Glutamatergic neuron (in vitro differentiated cells): Measurements from ENCODE around the gene QRFP. TPM values are rescaled to one million over a fixed set of nuclear protein-coding genes. Genes with fewer than 3 reads are reported as not detected.

Source experiments
- DNase-seq: peaks from one replicate; pipeline ENCODE4 v3.0.0; 2022
- H3K27ac Mint-ChIP-seq: one replicate; pipeline ENCODE4 v1.8.0; 2020; ENCODE audit warnings: mild to moderate bottlenecking, mixed read lengths, inconsistent platforms; ENCODE audit not compliant: unreplicated experiment
- H3K27me3 Mint-ChIP-seq: one replicate; pipeline ENCODE4 v1.8.0; 2020; ENCODE audit warnings: mild to moderate bottlenecking, moderate library complexity, mixed read lengths, inconsistent platforms; ENCODE audit not compliant: unreplicated experiment
- H3K36me3 Mint-ChIP-seq: one replicate; pipeline ENCODE4 v1.8.0; 2020; ENCODE audit warnings: mild to moderate bottlenecking, mixed read lengths, inconsistent platforms; ENCODE audit not compliant: unreplicated experiment
- H3K4me1 Mint-ChIP-seq: one replicate; pipeline ENCODE4 v1.8.0; 2020; ENCODE audit warnings: mild to moderate bottlenecking, low read depth, mixed read lengths, inconsistent platforms; ENCODE audit not compliant: unreplicated experiment
- H3K4me3 Mint-ChIP-seq: one replicate; pipeline ENCODE4 v1.8.0; 2020; ENCODE audit warnings: mild to moderate bottlenecking, mixed read lengths, inconsistent platforms; ENCODE audit not compliant: unreplicated experiment
- H3K9me3 Mint-ChIP-seq: one replicate; pipeline ENCODE4 v1.8.0; 2020; ENCODE audit warnings: mild to moderate bottlenecking, moderate library complexity, mixed read lengths, inconsistent platforms; ENCODE audit not compliant: unreplicated experiment
- total RNA-seq: library from RNA; stranded (reverse); fragmentation: NEBNext Ultra II Directional; extraction: Animal tissue kit (Norgen Biotek cat#: 25700); gene quantifications from one replicate; pipeline ENCODE4 v1.2.1, GENCODE V29; 2021; ENCODE audit not compliant: unreplicated experiment
- TF ChIP-seq, protein P1 (sequence below): fragments of 200-600 bp; sonication (generic); IDR thresholded peaks from one replicate; pipeline ENCODE4 v1.5.0; 2021; ENCODE audit not compliant: partially characterized antibody, unreplicated experiment

Gene QRFP
- total RNA-seq, 1 donor from 2014 or later = not detected

DNA sequence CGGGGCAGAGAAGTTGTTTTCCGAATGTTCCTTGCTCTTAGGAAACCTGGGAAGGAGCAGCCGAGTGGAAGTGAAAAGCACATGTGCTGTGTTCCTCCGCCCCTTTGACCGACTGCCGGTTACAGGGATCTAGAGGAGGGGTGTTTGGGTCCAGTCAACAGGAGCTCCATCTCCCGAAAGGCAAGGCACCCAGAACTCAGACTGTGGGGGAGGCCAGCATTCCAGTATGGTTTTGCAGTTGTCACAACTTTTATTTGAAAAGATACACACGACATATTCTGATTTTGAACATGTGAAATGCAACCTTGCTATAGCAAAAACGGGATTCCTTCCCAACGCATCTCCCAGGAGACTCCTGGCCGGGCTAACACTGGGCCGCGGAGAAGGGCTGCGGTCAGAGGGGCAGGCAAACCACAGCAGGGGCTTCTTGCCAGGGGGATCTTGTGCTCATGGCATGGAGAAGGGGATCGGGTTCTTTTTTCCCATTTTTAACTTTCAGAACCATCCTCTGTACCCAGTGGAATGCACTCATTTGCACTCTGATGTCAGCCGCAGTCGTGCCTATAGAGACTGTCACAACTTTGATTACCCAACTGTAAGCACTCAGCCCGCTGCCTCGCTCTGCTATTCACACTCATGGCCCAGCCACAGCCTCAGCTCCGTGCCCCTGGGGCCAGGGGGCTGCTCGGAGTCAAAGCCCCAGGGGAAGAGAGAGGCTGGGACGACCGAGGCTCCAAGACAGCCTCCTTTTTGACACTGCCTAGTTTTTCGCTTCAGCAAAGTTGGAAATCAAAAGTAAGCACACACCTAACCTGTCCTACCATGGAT is 3.9 kb downstream of the QRFP start:
- Mint-ChIP-seq H3K27me3 (peaks cover 5% of the 10 kb centered on the region), H3K4me1 (peaks cover 21% of the 10 kb centered on the region), H3K36me3 (no peaks in the 10 kb centered on the region), H3K4me3 (no peak overlapping the region), H3K9me3 (peaks cover 8% of the 10 kb centered on the region), H3K27ac (no peak overlapping the region)
- no peak for DNase-seq
- TF ChIP-seq, protein P1, sequence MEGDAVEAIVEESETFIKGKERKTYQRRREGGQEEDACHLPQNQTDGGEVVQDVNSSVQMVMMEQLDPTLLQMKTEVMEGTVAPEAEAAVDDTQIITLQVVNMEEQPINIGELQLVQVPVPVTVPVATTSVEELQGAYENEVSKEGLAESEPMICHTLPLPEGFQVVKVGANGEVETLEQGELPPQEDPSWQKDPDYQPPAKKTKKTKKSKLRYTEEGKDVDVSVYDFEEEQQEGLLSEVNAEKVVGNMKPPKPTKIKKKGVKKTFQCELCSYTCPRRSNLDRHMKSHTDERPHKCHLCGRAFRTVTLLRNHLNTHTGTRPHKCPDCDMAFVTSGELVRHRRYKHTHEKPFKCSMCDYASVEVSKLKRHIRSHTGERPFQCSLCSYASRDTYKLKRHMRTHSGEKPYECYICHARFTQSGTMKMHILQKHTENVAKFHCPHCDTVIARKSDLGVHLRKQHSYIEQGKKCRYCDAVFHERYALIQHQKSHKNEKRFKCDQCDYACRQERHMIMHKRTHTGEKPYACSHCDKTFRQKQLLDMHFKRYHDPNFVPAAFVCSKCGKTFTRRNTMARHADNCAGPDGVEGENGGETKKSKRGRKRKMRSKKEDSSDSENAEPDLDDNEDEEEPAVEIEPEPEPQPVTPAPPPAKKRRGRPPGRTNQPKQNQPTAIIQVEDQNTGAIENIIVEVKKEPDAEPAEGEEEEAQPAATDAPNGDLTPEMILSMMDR = no peak

DNA sequence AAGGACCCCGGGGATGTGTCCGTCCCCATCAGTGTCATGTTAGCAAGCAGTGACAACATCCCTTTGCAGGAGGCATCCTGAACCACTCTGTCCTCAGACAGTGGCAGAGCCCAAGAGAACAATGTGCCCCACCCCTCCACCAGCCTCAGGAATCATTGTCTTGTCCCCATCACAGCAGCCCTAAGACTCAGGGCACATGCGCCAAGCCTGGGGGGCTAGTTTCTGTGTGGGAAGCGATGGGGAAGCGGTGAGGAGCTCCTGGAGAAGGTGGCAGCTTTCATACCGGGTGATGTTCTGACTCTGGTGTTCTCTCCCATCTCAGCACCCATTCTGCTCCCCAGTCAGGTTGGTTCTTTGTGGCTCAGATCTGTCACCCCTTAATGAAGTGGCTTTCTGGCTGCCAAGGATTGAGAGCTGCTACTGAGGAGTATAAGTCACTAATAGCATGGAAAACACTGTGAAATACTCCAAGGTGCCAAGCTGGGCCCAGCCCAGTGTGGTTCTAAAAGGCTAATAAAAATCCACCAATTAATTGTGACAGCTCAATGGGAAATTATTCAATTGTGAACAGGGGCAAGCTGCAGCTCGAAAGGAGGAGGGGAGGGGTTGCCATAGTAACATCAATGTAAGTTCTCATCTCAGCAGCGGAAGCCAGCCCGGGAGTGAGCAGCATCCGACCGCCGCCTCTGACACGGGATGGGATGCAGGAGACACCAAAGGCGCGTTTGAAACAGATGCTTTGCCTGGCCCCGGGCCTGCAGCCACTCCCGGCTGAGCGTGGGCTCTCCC is 4.7 kb downstream of the QRFP start:
- Mint-ChIP-seq H3K9me3 (peaks cover 10% of the 10 kb centered on the region), H3K4me1 (peaks cover 21% of the 10 kb centered on the region), H3K4me3 (peak overlapping the region; percentile 49), H3K36me3 (peaks cover 5% of the 10 kb centered on the region), H3K27ac (peak overlapping the region; percentile 59), H3K27me3 (peaks cover 7% of the 10 kb centered on the region)
- DNase-seq = no peak
- TF ChIP-seq, protein P1 = no peak

DNA sequence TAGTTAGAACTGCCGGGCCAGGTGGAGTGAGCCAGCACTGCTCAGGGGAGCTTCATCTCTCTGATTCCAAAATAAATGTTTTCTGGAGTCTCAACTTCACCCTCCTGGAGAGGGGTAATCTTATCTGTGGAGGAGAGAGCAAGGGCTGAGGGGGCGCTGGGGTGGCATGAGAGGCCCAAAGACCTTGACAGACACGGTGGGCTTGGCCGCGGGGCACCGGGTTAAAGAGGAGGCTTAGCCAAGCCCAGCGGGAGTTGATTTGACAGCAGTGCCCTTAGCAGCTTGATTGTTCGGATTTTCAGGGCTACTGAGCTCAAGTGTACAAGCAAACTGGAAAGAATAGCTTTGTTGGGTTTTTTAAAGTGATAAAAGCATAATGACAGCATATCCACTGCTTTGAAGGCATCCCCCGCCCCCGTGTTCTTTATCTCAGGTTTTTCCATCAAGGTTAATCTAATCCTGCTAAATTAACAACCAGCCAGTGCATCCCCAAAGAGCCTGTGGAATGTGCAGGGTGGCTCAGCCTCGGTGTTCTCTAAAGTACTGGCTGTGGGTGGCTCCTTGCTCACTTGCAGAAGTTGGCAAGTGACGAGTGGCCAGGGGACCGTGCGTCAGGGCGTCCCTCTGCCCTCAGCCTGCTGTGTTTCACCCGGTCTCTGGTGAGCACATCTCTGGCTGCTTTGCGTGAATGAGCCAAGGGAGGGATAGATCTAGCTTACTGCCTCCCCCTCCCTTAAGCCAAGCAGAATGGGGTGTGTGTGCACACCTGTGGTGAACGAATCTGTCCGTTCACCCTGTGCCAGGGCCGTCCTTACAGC is 5.5 kb downstream of the QRFP start:
- TF ChIP-seq, protein P1 = no peak
- H3K4me1 Mint-ChIP-seq = peaks cover 21% of the 10 kb centered on the region
- peaks cover 10% of the 10 kb centered on the region for H3K9me3 Mint-ChIP-seq
- peaks cover 5% of the 10 kb centered on the region for H3K36me3 Mint-ChIP-seq
- H3K27ac Mint-ChIP-seq = peak overlapping the region; percentile 43
- DNase-seq = no peak
- H3K27me3 Mint-ChIP-seq = peaks cover 7% of the 10 kb centered on the region
- no peak overlapping the region for H3K4me3 Mint-ChIP-seq

DNA sequence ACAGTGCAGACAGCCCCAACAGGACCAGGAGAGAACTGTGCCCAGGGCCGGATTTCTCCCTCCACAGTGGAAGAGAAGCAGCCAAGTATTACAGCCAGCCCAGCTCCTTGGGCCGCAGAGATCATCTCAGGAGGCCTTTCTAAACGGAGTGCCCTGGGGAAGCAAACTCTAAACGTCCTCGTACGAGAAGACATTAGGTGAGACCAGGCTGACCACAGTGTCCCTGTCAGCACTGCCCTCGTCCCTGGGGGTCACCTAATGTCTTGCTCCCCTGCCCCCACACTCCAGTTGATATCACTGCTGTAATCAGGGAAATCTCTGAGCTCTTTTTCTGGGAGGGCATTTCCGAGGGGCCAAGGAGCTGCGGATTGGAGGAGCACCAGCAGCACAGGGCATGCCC is 6.5 kb downstream of the QRFP start:
- no peak for DNase-seq
- Mint-ChIP-seq H3K4me1 (peaks cover 21% of the 10 kb centered on the region), H3K4me3 (no peak overlapping the region), H3K9me3 (peaks cover 14% of the 10 kb centered on the region), H3K27ac (no peak overlapping the region), H3K27me3 (peaks cover 12% of the 10 kb centered on the region), H3K36me3 (peaks cover 5% of the 10 kb centered on the region)
- TF ChIP-seq, protein P1 = no peak
